ENCODE data around the gene MSRB1. TPM values are rescaled to one million over a fixed set of nuclear protein-coding genes. Genes with fewer than 3 reads are reported as not detected.

The MSRB1 gene
- total RNA-seq, 3 donors from 2014 or later (not counting 1 experiment from before 2014, with no cell fraction given): 10.8 to 19.9 (median 14.8) TPM

DNA sequence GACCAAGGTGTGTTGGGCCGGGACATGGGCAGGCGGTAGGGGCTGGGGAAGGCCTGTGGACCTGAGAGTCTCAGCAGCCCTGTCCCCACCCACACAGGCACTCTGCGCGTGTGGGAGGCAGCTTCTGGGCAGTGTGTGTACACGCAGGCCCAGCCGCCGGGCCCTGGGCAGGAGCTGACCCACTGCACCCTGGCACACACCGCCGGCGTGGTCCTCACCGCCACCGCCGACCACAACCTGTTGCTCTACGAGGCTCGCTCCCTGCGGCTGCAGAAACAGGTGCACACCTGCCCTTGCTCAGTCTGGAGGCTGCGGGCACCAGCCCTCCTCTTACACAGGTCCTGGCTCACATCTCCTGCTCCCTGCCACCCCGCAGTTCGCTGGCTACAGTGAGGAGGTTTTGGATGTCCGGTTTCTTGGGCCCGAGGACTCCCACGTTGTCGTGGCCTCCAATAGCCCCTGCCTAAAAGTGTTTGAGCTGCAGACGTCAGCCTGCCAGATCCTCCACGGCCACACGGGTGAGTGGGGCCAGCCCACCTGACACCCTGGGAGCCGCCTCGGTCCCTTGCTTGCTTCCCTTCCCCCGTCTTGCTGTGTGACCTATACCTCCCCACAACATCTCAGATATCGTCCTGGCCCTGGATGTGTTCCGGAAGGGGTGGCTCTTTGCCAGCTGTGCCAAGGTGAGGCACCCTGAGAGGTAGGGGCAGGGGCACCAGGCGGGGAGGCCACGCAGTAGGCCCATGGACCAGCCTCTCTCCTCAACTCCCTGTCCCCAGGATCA is 32.6 kb upstream of the MSRB1 start:
- H3K27me3 ChIP-seq (ENCODE audit: control insufficient read depth, insufficient read depth, low read length): peaks cover 9% of the 10 kb centered on the region
- H3K36me3 Mint-ChIP-seq: no peaks in the 10 kb centered on the region

DNA sequence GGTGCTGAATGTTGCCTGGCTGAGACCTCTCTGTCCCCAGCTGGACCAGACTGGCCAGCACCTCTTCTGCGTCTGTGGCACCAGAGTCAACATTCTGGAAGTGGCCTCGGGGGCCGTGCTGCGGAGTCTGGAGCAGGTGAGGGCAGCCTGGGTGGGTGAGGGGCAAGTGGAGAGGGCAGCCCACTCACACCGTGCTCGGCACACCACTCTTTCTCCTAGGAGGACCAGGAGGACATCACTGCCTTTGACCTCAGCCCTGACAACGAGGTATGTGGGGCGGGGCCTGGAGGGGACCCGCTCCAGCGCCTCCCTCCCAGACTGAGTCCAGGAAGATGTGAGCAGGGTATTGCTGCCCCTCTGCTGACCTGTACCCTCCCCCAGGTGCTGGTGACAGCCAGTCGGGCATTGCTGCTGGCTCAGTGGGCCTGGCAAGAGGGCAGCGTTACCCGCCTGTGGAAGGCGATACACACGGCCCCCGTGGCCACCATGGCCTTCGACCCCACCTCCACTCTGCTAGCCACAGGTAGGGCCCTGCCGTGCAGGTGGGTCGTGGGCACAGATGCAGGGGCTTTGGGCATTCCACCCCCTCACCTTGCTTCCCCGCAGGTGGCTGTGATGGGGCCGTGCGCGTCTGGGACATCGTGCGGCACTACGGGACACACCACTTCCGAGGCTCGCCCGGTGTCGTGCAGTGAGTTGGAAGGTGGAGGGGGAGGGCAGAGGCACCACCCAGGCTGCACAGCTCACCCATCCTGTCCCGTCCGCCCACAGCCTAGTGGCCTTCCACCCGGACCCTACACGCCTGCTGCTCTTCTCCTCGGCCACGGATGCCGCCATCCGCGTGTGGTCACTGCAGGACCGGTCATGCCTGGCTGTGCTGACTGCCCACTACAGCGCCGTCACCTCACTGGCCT is 31.4 kb upstream of the MSRB1 start:
- H3K4me1 ChIP-seq (ENCODE audit: control insufficient read depth, insufficient read depth, low read length): peaks cover 27% of the 10 kb centered on the region
- intact Hi-C loops (cut with micrococcal nuclease): no loop called here
- H3K27me3 ChIP-seq (ENCODE audit: control insufficient read depth, insufficient read depth, low read length): peaks cover under 1% of the 10 kb centered on the region
- TF ChIP-seq, protein P1, sequence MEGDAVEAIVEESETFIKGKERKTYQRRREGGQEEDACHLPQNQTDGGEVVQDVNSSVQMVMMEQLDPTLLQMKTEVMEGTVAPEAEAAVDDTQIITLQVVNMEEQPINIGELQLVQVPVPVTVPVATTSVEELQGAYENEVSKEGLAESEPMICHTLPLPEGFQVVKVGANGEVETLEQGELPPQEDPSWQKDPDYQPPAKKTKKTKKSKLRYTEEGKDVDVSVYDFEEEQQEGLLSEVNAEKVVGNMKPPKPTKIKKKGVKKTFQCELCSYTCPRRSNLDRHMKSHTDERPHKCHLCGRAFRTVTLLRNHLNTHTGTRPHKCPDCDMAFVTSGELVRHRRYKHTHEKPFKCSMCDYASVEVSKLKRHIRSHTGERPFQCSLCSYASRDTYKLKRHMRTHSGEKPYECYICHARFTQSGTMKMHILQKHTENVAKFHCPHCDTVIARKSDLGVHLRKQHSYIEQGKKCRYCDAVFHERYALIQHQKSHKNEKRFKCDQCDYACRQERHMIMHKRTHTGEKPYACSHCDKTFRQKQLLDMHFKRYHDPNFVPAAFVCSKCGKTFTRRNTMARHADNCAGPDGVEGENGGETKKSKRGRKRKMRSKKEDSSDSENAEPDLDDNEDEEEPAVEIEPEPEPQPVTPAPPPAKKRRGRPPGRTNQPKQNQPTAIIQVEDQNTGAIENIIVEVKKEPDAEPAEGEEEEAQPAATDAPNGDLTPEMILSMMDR (IDR thresholded peaks at IDR 0.05): no peak
- no peak overlapping the region for H3K27ac ChIP-seq (ENCODE audit: low read length)
- no peak for ATAC-seq
- Mint-ChIP-seq H3K27ac (no peak overlapping the region), H3K36me3 (no peaks in the 10 kb centered on the region), H3K4me1 (peaks cover 18 to 23% of the 10 kb centered on the region in 2 donors), H3K9me3 (no peaks in the 10 kb centered on the region), H3K4me3 (peak overlapping the region; percentile 28), H3K27me3 (ENCODE audit: low read depth in 2 of 2) (no peaks in the 10 kb centered on the region)
- WGBS (ENCODE audit: insufficient coverage): 98% methylated on average over 42 of the region's 42 CpGs
- peaks cover 42% of the 10 kb centered on the region for H3K36me3 ChIP-seq (ENCODE audit: control insufficient read depth, insufficient read depth, low read length)
- no peak overlapping the region for H3K4me3 ChIP-seq (ENCODE audit: low read length)
- no peak for DNase-seq
- H3K9me3 ChIP-seq (ENCODE audit: control insufficient read depth, insufficient read depth, low read length): no peaks in the 10 kb centered on the region

More for the DNA sequence above, 32.6 kb upstream of the MSRB1 start:
- no peaks in the 10 kb centered on the region for H3K27me3 Mint-ChIP-seq (ENCODE audit: low read depth in 2 of 2)
- no peak for ATAC-seq
- Histone ChIP-seq H3K36me3 (ENCODE audit: control insufficient read depth, insufficient read depth, low read length) (peaks cover 42% of the 10 kb centered on the region), H3K9me3 (ENCODE audit: control insufficient read depth, insufficient read depth, low read length) (no peaks in the 10 kb centered on the region), H3K4me1 (ENCODE audit: control insufficient read depth, insufficient read depth, low read length) (peaks cover 30% of the 10 kb centered on the region), H3K4me3 (ENCODE audit: low read length) (no peak overlapping the region), H3K27ac (ENCODE audit: low read length) (no peak overlapping the region)
- intact Hi-C loops (cut with micrococcal nuclease): no loop called here
- TF ChIP-seq, protein P1 (IDR thresholded peaks at IDR 0.05): no peak
- H3K27ac Mint-ChIP-seq: no peak overlapping the region
- H3K4me3 Mint-ChIP-seq: no peak overlapping the region
- DNase-seq: no peak
- peaks cover 18 to 23% of the 10 kb centered on the region in 2 donors for H3K4me1 Mint-ChIP-seq
- WGBS (ENCODE audit: insufficient coverage): 97% methylated on average over 33 of the region's 33 CpGs
- no peaks in the 10 kb centered on the region for H3K9me3 Mint-ChIP-seq

DNA sequence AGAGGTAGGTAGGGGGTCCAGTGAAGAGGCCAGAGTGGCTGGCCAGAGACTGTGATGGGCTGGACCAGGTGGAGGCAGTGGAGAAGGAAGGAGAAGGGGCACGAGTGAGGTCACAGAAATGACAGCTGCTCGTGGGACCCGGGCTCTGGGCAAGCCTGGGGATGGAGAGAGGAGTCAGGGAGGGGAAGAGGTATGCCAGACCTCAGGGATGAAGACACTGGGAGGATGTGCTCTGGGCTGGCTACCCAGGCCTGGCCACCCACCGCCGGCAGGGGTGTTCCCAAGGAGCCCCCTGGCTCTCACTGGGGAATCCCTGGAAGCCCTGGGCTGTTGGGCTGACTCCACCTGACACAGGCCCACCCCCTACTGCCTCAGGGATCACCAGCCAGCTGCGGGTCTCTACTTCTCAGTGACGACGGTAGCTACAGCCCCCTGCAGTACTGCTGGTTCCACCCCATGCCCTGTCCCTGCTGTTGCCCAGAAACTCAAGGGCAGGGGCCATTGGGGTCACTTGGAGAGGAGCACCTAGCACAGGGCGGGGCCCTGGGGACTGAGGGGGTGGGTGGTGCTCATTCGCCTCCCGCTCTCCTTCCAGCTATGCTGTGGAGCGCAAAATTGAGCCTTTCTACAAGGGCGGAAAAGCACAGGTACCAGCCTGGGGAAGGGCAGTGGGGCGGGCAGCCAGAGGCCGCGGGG is 30.6 kb upstream of the MSRB1 start:
- Histone ChIP-seq H3K36me3 (ENCODE audit: control insufficient read depth, insufficient read depth, low read length) (peaks cover 40% of the 10 kb centered on the region), H3K27me3 (ENCODE audit: control insufficient read depth, insufficient read depth, low read length) (no peaks in the 10 kb centered on the region), H3K4me3 (ENCODE audit: low read length) (no peak overlapping the region), H3K27ac (ENCODE audit: low read length) (no peak overlapping the region), H3K9me3 (ENCODE audit: control insufficient read depth, insufficient read depth, low read length) (no peaks in the 10 kb centered on the region), H3K4me1 (ENCODE audit: control insufficient read depth, insufficient read depth, low read length) (peaks cover 27% of the 10 kb centered on the region)
- Mint-ChIP-seq H3K9me3 (no peaks in the 10 kb centered on the region), H3K27ac (no peak overlapping the region), H3K36me3 (no peaks in the 10 kb centered on the region), H3K4me3 (no peak overlapping the region), H3K4me1 (peaks cover 18 to 23% of the 10 kb centered on the region in 2 donors), H3K27me3 (ENCODE audit: low read depth in 2 of 2) (no peaks in the 10 kb centered on the region)
- no peak for DNase-seq
- intact Hi-C loops (cut with micrococcal nuclease): no loop called here
- no peak for ATAC-seq
- TF ChIP-seq, protein P1 (IDR thresholded peaks at IDR 0.05): no peak
- WGBS (ENCODE audit: insufficient coverage): 95% methylated on average over 16 of the region's 16 CpGs

Measured in natural killer cell (primary cell).